GM19468 (cell line): Measurements from ENCODE around the gene PCSK2.

ENCODE experiments used
- ATAC-seq: cut with Tn5 transposase; IDR thresholded peaks from one replicate; pipeline ENCODE4 v1.9.1; 2021; ENCODE audit warnings: mild to moderate bottlenecking, moderate library complexity, moderate number of reproducible peaks; ENCODE audit not compliant: unreplicated experiment; ENCODE audit errors: extremely low read depth

PCSK2 gene

DNA sequence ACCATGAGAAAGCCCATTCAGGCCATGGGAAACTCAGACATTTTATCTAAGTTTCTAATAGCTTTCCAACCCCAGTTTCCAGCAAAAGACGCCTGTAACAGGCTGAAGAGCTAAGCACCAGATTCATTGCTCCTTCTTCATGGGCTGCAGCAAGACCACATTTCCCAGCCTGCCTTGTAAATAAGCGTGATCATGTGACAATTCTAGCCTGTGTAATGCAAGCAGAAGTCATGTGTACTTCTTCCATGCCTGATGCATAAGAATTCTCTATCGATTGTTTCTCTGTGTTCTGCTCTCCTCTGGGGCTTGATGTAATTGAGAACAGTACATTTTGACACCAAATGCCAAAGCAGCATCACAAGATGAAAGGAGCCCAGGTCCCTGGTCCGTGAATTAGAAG lies 6.8 kb downstream of the PCSK2 start:
- ATAC-seq: no peak

DNA sequence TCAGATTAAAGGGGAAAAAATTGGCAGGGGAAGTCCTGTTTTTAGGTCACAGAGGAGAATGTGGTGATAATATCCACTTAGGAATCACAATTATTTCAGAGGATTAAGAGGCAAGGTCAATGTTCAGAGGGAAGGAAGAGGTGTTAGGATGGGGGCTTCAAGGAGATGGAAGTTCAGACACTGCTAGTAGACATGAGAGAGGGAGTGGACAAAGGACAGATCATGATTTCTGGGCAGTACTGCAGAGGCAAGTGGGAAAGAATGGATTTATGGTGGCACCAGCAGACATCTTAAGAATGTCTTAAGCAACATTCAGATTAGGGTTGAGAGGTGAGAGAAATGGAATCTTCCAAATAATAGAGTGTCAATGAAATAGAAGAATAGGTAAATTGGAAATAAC lies 9.9 kb downstream of the PCSK2 start:
- ATAC-seq: no peak

DNA sequence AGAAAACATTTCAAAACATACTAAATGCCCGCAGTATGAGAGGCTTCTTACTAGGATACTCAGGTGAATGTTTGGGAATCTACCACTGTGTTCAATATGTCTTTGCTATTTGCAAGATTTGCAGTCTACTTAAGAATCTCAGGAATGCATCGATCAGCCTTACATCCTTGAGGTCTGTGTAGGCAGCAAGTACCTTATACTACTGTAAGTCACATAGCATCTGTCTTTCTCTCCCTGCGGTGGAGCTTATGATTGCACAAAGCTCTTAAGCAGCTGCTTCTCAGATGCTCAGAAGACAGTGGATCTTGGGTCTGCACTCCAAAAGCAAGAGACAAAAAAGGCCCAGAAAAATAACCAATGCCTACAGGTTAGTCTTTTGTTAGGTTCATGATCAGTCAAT lies 21.4 kb downstream of the PCSK2 start:
- no peak for ATAC-seq

DNA sequence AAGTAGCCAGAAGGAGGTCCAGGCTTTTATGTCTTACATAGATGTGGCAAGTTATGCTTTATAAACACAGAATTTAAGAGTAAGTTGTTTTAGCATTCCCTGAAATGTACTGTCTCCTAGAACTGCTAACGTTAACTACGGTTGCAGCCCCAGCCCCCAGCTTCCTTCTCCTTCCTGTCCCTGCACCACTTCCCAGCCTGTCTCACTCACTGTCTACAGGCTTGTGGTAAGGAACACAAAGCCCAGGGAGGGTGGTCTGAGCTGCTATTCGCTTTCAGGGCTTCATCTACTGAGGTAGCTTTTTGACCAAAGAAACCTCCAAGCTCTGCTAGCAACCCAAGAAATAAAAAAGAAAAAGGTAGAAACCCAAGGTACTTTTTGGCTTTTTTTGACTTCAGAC lies 35.9 kb downstream of the PCSK2 start:
- ATAC-seq: no peak

DNA sequence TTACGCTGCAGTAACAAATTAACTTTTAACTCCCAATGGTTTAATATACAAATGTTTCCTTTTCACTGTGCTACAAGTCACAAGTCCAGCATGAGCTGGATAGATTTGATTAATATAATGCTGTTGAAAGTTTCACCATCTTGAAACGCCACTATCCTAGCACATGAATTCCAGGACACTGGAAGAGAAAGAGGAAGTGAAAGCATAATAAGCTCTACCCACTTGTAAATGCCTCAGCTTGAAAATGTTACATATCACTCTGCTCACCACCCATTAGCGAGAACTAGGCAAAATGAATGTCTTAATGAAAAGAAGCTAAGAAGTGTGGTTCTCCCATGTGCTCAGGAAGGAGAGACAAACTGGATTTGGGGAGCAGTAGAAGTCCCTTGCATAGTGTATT lies 46.9 kb downstream of the PCSK2 start:
- ATAC-seq: no peak

DNA sequence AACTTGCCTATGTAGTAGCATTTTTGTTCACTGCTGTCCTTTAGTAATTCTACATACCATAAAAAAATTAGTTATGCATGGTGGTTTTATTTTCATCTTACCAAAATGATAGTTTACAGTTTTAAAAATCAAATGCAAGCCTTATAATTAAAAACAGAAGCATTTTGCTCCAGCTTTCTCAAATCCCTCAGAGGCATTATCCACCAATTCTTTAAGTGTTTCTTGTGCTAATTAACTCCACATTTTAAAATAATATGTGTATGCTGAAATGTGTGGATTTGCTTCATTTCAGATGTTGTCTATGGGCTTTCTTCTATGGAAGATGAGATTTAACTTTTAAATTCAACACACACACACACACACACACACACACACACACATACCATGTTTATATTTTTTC lies 49.3 kb downstream of the PCSK2 start:
- ATAC-seq: no peak

DNA sequence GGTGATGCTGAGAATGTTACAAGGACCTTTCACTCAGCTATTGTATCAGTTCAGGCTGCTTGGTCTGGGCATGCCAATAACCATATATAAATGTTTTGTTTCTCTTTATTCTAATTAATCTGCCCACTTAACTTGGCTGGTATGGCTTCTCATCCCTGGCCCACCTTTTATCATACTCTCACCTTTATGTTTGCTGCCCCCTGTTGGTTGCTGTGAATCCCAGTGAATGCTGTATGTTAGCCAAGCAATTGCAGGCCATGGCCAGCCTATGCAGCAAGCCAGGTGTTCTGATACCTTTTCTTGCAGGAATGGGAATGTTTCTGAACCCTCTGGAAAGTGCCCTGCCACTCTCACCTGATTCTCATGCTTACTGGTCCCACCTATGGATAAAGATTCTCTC lies 54.6 kb downstream of the PCSK2 start:
- ATAC-seq: no peak

DNA sequence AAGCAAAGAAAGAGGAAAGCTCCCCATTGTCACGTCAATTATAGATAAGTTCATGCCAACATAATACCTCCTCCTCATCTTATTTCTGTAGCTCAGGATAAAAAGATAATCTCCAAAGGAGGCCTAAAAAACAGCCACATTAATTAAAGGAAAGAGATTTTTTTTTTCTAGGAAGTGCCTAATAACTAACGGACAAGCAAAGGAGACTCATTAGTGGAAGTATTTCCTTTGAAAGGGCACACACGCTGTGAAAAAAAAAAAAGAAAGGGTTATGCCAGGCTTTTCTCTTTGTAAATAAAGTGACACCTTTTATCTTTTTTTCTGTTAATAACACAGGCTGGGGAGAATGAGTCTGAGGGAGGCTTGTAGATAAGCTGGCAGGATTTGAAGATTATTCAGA lies 55.7 kb downstream of the PCSK2 start:
- no peak for ATAC-seq

DNA sequence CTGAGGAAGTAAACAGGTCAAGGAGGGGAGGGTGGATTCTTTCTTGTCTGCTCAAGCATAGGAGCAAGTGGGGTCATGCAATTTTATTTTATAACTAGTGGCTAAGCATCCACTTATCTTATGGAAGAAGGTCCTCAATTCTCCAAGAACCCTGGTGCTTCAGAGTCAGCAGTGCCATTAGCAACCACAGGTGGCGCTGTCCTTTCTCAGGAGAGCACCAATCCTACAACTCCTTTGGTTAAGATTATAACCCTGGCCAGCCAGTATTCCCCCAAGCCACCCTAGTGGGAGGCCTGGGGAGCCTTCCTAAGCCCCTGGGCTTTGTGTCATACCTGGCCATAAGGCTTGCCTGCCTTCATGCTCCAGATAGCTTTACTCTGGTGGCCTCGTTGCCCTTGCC lies 60.7 kb downstream of the PCSK2 start:
- no peak for ATAC-seq

DNA sequence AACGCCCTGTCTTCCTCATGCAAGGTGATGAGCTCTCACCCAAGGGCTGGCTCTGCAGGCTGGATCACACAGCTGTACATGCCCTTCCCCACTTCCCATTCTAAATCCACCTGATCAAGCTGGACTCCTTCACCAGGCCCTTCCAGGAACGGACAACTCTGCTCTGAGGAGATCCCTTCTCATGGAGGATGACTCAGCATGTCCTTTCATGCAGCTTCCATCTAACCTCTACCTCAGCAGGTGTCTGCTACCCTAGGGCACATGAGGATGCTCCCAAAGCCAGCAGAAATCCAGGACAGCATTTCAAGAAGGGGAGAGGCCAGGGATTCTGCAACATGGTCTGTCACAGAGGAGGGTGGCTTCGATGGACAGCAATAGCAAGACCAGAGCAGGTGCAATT lies 61.2 kb downstream of the PCSK2 start:
- no peak for ATAC-seq

DNA sequence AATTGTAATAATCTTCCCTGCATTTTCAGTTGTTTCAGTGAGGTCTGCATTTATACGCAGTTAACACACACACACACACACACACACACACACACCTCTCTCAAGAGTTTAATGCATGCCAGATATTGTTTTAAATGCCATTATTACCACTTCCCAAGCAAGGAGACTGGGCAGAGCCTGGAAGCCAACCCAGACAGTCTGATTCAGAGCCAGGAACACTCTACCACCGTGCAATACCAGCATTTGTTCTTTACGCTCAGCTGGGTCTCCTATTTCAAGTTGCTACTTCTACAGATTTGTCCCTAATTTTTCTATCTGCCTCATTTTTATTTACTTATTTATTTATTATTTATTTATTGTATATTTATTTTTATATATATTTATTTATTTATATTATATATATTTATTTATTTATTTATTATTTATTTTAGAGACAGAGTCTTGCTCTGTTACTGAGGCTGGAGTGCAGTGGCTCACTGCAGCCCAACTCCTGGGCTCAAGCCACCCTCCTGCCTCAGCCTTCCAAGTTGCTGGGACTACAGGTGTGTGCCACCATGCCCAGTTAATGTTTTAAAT lies 68.4 kb downstream of the PCSK2 start:
- no peak for ATAC-seq

DNA sequence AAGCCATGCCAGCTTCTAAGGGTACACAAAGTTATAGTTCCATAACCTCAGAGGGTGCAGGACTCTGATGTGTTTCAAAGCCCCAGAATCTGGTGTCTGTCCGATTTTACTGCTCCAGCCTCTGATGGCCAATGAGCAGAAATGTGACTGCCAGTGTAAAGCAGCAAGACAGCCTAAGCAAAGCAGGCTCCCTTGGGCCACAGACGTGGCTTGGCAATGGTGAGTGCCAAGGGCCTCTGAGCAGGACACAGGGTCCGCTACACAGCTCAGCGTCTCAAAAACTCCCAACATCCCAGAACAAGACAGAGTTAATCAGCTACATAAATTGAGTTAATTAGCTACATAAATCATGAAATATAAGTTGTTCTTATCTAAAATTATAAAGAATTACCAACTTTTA lies 69.2 kb downstream of the PCSK2 start:
- ATAC-seq: no peak

DNA sequence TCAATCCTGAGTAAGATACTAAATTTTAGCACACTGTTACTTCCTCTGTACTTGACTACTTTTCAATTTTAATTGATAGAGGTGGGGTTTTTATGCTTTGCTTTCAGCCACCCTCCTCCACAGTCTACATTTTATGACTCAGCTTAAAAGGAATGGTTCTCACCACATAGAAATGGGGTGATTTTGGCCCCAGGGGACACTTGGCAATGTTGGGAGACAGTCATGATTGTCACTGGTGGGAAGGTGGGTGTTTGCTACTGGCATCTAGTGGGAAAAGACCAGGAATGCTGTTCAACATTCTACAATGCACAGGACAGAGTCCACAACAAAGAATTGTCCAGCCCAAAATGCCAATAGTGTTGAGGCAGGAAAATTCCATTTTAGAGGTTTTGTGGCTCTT lies 71.3 kb downstream of the PCSK2 start:
- ATAC-seq: no peak

DNA sequence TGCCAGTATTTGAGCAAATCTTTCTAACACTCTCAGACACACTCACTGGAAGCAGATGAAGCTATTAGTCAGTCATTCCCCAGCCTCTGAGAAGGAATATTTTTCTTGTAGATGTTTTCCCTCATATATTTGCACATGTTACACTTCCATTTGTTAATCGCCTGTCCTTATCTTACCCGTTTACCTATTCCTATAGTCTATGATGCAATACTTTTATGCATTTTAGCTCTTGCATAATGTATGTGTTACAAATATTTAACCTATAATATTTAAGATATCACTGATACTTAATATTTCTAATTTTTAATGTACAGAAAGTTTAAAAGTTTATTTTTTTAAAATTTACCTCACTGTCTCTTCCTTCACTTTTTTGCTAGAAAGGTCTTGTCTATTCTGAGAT lies 71.9 kb downstream of the PCSK2 start:
- ATAC-seq: no peak

DNA sequence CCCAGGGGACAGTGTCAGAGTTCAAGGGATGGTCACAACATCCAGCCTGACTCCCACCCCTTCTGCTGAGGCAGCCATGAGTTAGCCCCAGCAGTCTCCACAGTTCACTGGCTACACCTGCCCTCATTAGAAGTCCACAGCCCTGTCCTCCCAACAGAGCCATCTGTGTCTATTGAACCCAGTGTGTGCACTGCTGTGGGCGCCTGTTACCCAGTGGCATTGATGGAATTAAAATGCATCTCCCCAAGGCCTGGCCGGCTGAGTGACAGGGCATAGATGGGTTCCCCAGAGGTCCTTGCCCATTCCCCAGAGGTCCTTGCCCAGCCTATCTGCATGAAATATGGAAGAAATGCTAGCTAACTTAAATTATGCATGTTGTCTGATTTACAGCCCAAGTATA lies 73.3 kb downstream of the PCSK2 start:
- ATAC-seq: no peak

DNA sequence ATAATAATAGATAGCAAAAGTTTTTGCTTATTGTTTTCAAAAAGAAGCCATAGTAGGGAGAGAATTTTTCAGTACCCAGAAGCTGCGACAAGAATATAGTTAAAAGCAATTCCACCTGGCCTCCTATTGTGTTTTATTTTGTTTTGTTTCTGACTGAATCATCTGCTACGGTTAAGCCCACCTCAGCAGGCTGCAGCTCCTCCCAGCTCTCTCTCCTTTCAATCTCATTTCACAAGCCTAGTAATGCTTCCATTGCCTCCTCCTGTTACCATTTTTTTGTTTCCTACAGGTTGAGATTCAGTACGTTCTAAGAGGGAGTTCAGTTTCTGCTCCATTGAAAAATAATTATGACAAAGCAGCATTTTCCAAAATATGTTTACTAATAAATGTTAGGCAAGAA lies 77.9 kb downstream of the PCSK2 start:
- ATAC-seq: no peak

DNA sequence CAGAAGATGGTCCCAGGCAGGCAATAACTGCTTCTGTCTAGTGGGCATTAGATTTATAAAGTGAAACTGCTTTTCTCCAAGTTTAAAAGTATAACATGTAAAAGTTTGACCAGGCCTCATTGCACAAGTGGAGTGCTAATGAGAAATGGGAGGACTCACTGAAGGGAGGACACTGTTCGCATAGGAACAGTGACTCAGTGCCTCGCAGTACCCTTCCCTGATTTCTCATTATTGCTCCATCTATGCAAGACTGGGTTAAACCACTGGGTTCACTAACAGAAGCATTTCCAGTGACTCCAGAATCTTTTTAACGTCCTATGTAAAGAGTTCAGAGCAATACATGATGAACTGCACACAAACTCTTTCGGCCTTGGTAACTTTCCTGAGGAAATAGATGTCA lies 79.6 kb downstream of the PCSK2 start:
- ATAC-seq: no peak

DNA sequence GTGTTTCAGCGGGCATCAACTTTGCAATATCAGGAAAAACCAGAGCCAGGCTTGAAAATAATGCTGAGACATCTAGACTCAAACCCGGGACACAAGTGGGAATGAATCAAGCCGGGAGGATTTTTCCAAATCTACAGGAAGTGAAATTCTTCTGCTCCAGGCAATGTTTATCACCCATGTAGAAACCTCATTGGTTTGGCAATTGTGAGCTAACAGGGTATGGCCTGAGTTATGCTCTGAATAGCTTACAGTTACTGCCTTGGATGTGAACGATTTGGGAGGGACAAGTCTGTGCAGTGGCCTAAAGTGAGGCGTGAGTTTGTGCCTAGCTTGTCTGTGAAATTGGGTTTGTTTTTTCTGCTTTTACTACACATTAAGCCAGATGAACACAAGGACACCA lies 87.4 kb downstream of the PCSK2 start:
- no peak for ATAC-seq

DNA sequence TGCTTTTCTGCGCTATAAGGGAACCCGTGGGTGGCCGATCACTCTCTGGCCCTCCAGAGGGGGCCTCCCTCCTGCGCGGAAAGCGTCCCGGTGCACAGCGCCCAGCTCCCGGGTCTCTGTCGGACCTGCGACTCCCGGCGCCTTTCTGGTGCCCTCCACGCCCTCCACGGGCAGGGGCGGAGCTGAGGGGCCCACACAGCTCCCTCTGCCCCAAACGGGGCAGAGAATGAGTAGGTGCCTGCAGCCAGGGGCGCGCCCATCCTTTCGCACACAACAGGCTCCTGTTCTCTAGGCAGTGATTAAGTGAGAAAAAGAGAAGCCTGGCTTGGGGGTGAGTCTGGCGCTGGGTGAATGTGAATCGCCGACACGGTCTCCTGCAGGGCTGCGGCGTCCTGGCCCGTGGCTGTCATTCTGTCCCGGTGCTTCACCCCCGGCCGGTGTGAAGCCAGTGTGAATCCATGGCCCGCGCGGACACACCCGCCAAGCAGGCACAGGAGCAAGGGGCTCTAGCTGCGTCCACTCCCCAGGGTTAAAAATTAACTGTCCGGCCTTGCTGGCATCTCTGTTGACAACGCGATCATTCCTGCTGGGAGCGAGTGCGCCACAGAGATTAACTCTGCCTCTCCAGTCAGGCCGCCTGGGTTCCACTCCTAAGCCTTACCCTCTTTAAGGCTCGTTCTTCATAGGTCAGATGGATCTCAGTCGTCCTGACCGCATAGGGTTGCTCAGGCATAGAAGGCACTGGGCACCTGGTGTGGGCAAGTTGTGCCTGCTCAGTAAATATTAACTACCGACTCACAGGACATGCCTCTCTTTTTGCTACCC lies 88.8 kb downstream of the PCSK2 start:
- ATAC-seq: no peak

DNA sequence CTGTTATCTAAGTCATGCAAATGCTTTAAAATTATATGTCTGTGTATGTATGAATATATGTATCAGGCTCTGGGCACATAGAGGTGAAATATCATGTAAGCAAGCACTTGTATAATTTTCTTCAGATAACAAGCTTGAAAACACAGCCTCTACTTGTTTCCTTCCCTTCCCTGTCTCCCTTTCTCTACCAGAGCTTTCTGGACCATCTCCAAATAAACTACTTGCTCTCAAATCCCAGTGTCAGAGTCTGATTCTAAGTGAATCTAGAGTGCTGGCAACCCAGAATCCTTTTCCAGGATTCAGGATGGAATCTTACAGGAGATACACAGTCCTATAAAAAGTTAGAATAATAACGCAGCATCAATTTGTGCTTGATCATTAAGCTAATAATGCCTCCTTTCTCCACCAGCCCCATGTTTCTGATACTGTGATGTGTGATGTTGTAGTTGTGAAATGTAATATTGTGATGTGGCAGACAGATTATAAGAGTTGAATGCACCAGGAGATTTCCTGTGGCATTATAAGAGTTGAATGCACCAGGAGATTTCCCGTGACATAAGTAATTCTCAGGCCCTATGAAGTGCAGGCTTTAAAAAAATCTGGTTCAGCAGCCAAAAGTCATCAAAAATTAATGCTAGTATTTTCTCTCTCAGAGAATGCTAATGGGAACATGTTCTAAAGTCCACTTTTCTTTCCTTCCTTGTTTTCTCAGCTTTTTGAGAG lies 89.6 kb downstream of the PCSK2 start:
- no peak for ATAC-seq

DNA sequence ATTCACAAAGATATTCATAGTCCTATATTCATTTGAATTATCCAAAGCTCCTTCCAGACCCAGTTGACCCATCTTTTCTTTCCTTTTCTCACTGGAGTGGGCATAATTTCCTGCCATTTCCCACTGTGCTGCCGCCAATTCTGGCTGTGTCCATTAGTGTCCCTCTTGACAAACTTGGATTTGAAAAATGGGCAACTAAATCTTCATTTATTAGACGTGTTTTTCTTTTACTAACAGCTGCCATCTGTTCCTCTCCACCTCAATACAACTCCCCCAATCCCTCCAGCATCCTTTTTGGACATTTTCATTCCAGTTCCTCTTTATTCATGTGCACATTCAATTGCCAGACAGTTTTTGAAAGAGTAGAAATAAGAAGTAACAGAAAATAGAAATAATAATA lies 90.5 kb downstream of the PCSK2 start:
- no peak for ATAC-seq

DNA sequence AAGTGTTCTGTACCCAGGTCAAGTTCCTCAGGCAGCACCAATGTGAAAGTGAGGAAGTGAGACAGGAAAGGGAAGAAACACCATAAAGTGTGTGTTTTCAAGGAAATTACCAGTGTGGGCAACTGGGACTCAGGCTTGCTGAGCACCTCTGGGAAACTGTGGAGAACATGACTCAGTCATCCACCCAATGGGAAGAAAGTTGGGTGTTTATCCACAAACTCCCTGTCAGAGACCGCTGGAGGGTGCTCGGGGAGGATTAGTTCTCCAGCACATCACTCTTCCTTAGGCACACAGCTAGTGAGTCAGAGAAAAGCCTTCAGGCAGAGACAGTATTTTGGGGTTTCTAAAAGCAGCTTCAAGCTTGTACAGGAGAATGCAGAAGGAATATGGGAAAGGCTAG lies 93.6 kb downstream of the PCSK2 start:
- ATAC-seq: no peak
